Measurements from ENCODE around the gene RTN4IP1.

The RTN4IP1 gene

GRCh38 chr6:106525107-106525881 lies 104.0 kb downstream of the RTN4IP1 start:
- no peak for DNase-seq (ENCODE audit: extremely low read depth in 1 of 2, low read depth in 1 of 2)

GRCh38 chr6:106522562-106523250 lies 106.6 kb downstream of the RTN4IP1 start:
- DNase-seq (ENCODE audit: extremely low read depth in 1 of 2, low read depth in 1 of 2): no peak
